GM18526 (cell line): Measurements from ENCODE around the gene KCNC1.

Experiments used
- POLR2A ChIP-seq: IDR thresholded peaks from 3 replicates; pipeline ENCODE4 v1.6.1; 2011; ENCODE audit not compliant: insufficient read length; ENCODE audit errors: extremely low read depth

KCNC1 gene

GRCh38 chr11:17734418-17734911, at the start of gene KCNC1:
KCNC1 (plus strand) TSS chr11:17734781; CDS start chr11:17736003, 1,222 bp downstream.
- no peak for TF ChIP-seq POLR2A

GRCh38 chr11:17686231-17686980, 48.2 kb upstream of the KCNC1 start:
- no peak for TF ChIP-seq POLR2A

GRCh38 chr11:17687946-17688670, 46.5 kb upstream of the KCNC1 start:
- TF ChIP-seq POLR2A: no peak

GRCh38 chr11:17691550-17691949, 43.0 kb upstream of the KCNC1 start:
- TF ChIP-seq POLR2A: no peak

GRCh38 chr11:17691976-17692375, 42.6 kb upstream of the KCNC1 start:
- TF ChIP-seq POLR2A: no peak

GRCh38 chr11:17692931-17693330, 41.6 kb upstream of the KCNC1 start:
- TF ChIP-seq POLR2A: no peak

GRCh38 chr11:17693531-17693930, 41.0 kb upstream of the KCNC1 start:
- TF ChIP-seq POLR2A: no peak

GRCh38 chr11:17694494-17695110, 40.0 kb upstream of the KCNC1 start:
- no peak for TF ChIP-seq POLR2A

GRCh38 chr11:17695454-17696441, 38.8 kb upstream of the KCNC1 start:
- TF ChIP-seq POLR2A: no peak

GRCh38 chr11:17696741-17697140, 37.8 kb upstream of the KCNC1 start:
- no peak for TF ChIP-seq POLR2A

- TF ChIP-seq POLR2A: no peak
Measured at GRCh38 chr11:17697175-17697949, 37.2 kb upstream of the KCNC1 start.

GRCh38 chr11:17699147-17700114, 35.1 kb upstream of the KCNC1 start:
- no peak for TF ChIP-seq POLR2A

- no peak for TF ChIP-seq POLR2A
Measured at GRCh38 chr11:17700991-17701390, 33.6 kb upstream of the KCNC1 start.
